Ishikawa (cell line): Measurements from ENCODE around the gene SLC6A16.

Experiments used
- YY1 ChIP-seq: IDR thresholded peaks from 2 replicates; pipeline ENCODE4 v1.6.1; 2012; ENCODE audit warnings: low read depth
- TF ChIP-seq, protein P1 (sequence below): IDR thresholded peaks from 2 replicates; pipeline ENCODE4 v1.6.1; 2012

DNA sequence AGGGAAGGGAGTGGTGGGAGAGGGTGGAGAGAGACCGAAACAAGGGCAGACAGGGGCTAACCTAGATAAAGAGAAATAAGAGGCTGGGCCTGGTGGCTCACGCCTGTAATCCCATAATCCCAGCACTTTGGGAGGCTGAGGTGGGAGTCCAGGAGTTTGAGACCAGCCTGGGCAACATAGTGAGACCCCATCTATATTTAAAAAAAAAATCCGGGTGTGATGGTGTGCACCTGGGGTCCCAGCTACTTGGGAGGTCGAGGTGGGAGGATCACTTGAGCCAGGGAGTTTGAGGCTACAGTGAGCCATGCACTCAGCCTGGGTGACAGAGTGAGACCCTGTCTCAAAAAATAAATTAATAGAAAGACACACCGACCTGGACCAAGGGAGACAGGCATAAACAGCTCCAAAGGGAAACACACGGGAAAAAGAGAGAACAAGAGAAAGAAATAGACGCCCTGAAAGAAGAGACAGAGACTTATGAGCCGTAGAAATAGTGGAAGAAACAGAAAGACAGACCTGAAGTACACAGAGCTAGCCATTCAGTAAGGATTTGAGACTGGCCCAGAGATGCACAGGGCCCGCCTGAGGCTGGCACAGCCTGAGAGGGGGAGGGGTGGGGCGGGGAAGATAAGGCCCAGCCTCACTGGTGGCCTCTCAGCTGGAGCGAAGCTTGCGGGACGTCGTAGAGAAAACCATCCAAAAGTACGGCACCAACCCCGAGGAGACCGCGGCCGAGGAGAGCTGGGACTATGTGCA is 12.5 kb upstream of the SLC6A16 start:
- no peak for TF ChIP-seq YY1
- TF ChIP-seq, protein P1, sequence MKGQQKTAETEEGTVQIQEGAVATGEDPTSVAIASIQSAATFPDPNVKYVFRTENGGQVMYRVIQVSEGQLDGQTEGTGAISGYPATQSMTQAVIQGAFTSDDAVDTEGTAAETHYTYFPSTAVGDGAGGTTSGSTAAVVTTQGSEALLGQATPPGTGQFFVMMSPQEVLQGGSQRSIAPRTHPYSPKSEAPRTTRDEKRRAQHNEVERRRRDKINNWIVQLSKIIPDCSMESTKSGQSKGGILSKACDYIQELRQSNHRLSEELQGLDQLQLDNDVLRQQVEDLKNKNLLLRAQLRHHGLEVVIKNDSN: no peak
